Endothelial cell of umbilical vein (primary cell): Measurements from ENCODE around the gene ZNF181. TPM values are rescaled to one million over a fixed set of nuclear protein-coding genes. Genes with fewer than 3 reads are reported as not detected.

Experiments used
- BruUV-seq: library from RNA; stranded (reverse); fragments of 400-500 nt; replicated peaks from 2 replicates; lab custom pipeline; 2021; lab: Mats Ljungman, UMichigan
- CTCF ChIA-PET: fragments of 300-600, 350-600 bp; sonication (Branson Sonifier 250); formaldehyde crosslinking; loops from one replicate; lab custom pipeline; 2021; ENCODE audit warnings: antibody characterized with exemption, inconsistent platforms; lab: Charles Lee
- POLR2A ChIA-PET: fragments of 300-600, 350-600 bp; sonication (Branson Sonifier 250); formaldehyde crosslinking; loops from one replicate; lab custom pipeline; 2021; ENCODE audit warnings: antibody characterized with exemption, inconsistent platforms; lab: Charles Lee
- DNase-seq: peaks from one replicate; pipeline ENCODE4 v3.0.0-alpha.2; 2011; ENCODE audit warnings: low read depth, low spot score
- FAIRE-seq: peaks from 2 replicates; lab custom pipeline; 2011; peaks lifted over from hg19 to GRCh38; lab: Jason Lieb, UNC
- H2AFZ ChIP-seq: 2 replicates; pipeline ENCODE4 v1.6.0; 2012; ENCODE audit warnings: low read depth, low read length, control low read depth, inconsistent platforms
- H3K27ac ChIP-seq: 2 replicates; pipeline ENCODE4 v1.5.1; 2011; ENCODE audit warnings: low read depth, mild to moderate bottlenecking, control low read depth, low read length, moderate library complexity; ENCODE audit not compliant: insufficient read depth
- H3K27me3 ChIP-seq, 2 experiments: 2 replicates each; pipeline versions ENCODE4 v1.6.0 to v1.6.1; 2011; ENCODE audit warnings: low read length in 2 of 2, mixed read lengths in 1 of 2; ENCODE audit not compliant: control insufficient read depth in 2 of 2, insufficient read depth in 2 of 2
- H3K36me3 ChIP-seq, 2 experiments: 2 replicates in 1 of 2; 3 replicates in 1 of 2; pipeline ENCODE4 v1.5.1; 2011; ENCODE audit warnings: low read length in 2 of 2, mild to moderate bottlenecking in 1 of 2, moderate library complexity in 1 of 2; ENCODE audit not compliant: control insufficient read depth in 2 of 2, insufficient read depth in 2 of 2; ENCODE audit errors: extremely low read depth in 1 of 2
- H3K4me1 ChIP-seq: 3 replicates; pipeline ENCODE4 v1.5.1; 2011; ENCODE audit warnings: mild to moderate bottlenecking, low read length; ENCODE audit not compliant: control insufficient read depth, insufficient read depth; ENCODE audit errors: extremely low read depth
- H3K4me2 ChIP-seq: 2 replicates; pipeline ENCODE4 v1.6.1; 2011; ENCODE audit warnings: low read length, control low read depth, mixed read lengths; ENCODE audit not compliant: insufficient read depth
- H3K4me3 ChIP-seq, 3 experiments: fragments of 200-600 bp in 1 of 3; sonication (generic), shearing (Covaris generic) in 1 of 3; replicated peaks in 1 of 3; 2 replicates each; pipeline ENCODE4 v1.5.1; 2011 to 2016; ENCODE audit warnings: control low read depth in 3 of 3, low read length in 3 of 3, mild to moderate bottlenecking in 2 of 3, inconsistent platforms in 1 of 3, low read depth in 1 of 3, moderate library complexity in 1 of 3; ENCODE audit not compliant: insufficient read depth in 1 of 3
- H3K79me2 ChIP-seq: 2 replicates; pipeline ENCODE4 v1.6.0; 2012; ENCODE audit warnings: low read length, inconsistent platforms; ENCODE audit not compliant: control insufficient read depth, insufficient read depth
- H3K9ac ChIP-seq: replicated peaks from 2 replicates; pipeline ENCODE3; 2011; ENCODE audit warnings: low read length, control low read depth; ENCODE audit not compliant: insufficient read depth; ENCODE audit errors: extremely low read depth
- H3K9me1 ChIP-seq: replicated peaks from 3 replicates; pipeline ENCODE4 v1.6.0; 2011; ENCODE audit warnings: mild to moderate bottlenecking, low read length; ENCODE audit not compliant: control insufficient read depth, insufficient read depth; ENCODE audit errors: extremely low read depth
- H3K9me3 ChIP-seq: replicated peaks from 2 replicates; pipeline ENCODE4 v1.5.1; 2012; ENCODE audit warnings: low read length, inconsistent platforms; ENCODE audit not compliant: control insufficient read depth, insufficient read depth
- H4K20me1 ChIP-seq: replicated peaks from 2 replicates; pipeline ENCODE3; 2011; ENCODE audit warnings: mild to moderate bottlenecking, low read length; ENCODE audit not compliant: control insufficient read depth, insufficient read depth; ENCODE audit errors: extremely low read depth
- CTCF ChIP-seq, 2 donors: IDR thresholded peaks; 1 replicate in 1 of 2; 2 replicates in 1 of 2; pipeline ENCODE4 v1.5.1; 2011; ENCODE audit warnings: low read length in 2 of 2, mild to moderate bottlenecking in 2 of 2, moderate library complexity in 2 of 2, control low read depth in 1 of 2, inconsistent platforms in 1 of 2, low read depth in 1 of 2; ENCODE audit not compliant: insufficient read depth in 1 of 2; ENCODE audit errors: extremely low read depth in 1 of 2
- EZH2 ChIP-seq: IDR thresholded peaks from 2 replicates; pipeline ENCODE4 v1.6.1; 2012; ENCODE audit warnings: borderline replicate concordance, low read depth, mild to moderate bottlenecking, moderate library complexity, low read length, inconsistent platforms; ENCODE audit not compliant: severe bottlenecking
- FOS ChIP-seq: IDR thresholded peaks from 2 replicates; pipeline ENCODE4 v1.6.1; 2011; ENCODE audit warnings: mild to moderate bottlenecking, low read length, moderate library complexity, borderline replicate concordance; ENCODE audit not compliant: insufficient read depth
- GATA2 ChIP-seq: IDR thresholded peaks from 2 replicates; pipeline ENCODE4 v1.7.0; 2011; ENCODE audit warnings: low read depth, mild to moderate bottlenecking, moderate library complexity, mixed read lengths, low read length; ENCODE audit not compliant: insufficient read length, insufficient read depth
- JUN ChIP-seq: IDR thresholded peaks from 2 replicates; pipeline ENCODE4 v1.6.1; 2011; ENCODE audit warnings: borderline replicate concordance, low read depth; ENCODE audit not compliant: insufficient read length, insufficient read depth
- MAX ChIP-seq: IDR thresholded peaks from 2 replicates; pipeline ENCODE4 v1.6.1; 2011; ENCODE audit not compliant: insufficient read depth, insufficient read length
- MYC ChIP-seq: IDR thresholded peaks from one replicate; pipeline ENCODE4 v1.6.1; 2011; ENCODE audit warnings: mild to moderate bottlenecking, low read depth, low read length
- POLR2A ChIP-seq: IDR thresholded peaks from 2 replicates; pipeline ENCODE4 v1.6.1; 2012; ENCODE audit warnings: low read depth, mild to moderate bottlenecking, control low read depth, low read length
- POLR2AphosphoS5 ChIP-seq: IDR thresholded peaks from 2 replicates; pipeline ENCODE4 v1.6.1; 2012; ENCODE audit warnings: low read depth, mild to moderate bottlenecking, control low read depth, low read length, moderate library complexity; ENCODE audit not compliant: insufficient read depth
- dilution Hi-C: fragments of 300-500 bp; cut with MboI; formaldehyde crosslinking; loops from one replicate; pipeline ENCODE4 v1.15.0; 2019; ENCODE audit warnings: low sequenced_read_pairs; ENCODE audit not compliant: extremely low pct_ligation_motif_present
- intact Hi-C: fragments of 100-400 bp; cut with micrococcal nuclease; formaldehyde crosslinking; loops from one replicate; pipeline ENCODE4 v1.10.0; 2022
- polyA plus RNA-seq, 4 experiments: library from polyadenylated mRNA; depleted of rRNA in 3 of 4; stranded (reverse) in 3 of 4; unstranded in 1 of 4; fragments of >200 nt; gene quantifications; 2 replicates each; pipeline versions ENCODE4 v1.2.1 to v1.2.3, GENCODE V29; 2011 to 2012; ENCODE audit warnings: missing spikeins in 1 of 4
- total RNA-seq: library from RNA; stranded (reverse); gene quantifications from 2 replicates; pipeline ENCODE4 v1.2.3, GENCODE V29; 2021

Gene ZNF181
- total and polyA plus RNA-seq, 2 donors (not counting 3 experiments of a cell fraction or from before 2014, with no cell fraction given): 4.7 to 5.0 TPM

GRCh38 chr19:34766386-34766785 lies 32.3 kb downstream of the ZNF181 start:
- dilution Hi-C loops: no loop called here
- Histone ChIP-seq H3K4me3 (no peak overlapping the region), H3K9me3 (no peaks in the 10 kb centered on the region), H2AFZ (no peak overlapping the region), H4K20me1 (no peaks in the 10 kb centered on the region), H3K36me3 (peaks cover 6 to 26% of the 10 kb centered on the region in 2 experiments), H3K4me2 (no peak overlapping the region), H3K9me1 (no peaks in the 10 kb centered on the region), H3K9ac (no peak overlapping the region), H3K27me3 (no peaks in the 10 kb centered on the region), H3K79me2 (no peaks in the 10 kb centered on the region), H3K4me1 (no peaks in the 10 kb centered on the region), H3K27ac (no peak overlapping the region)
- FAIRE-seq (no peak), DNase-seq (no peak)
- intact Hi-C loops: no loop called here
- TF ChIP-seq EZH2: no peak
- ChIA-PET POLR2A (no interaction called here), CTCF (no interaction called here)
- BruUV-seq: no TSS peak

- H3K27ac ChIP-seq: no peak overlapping the region
- intact Hi-C loops: no loop called here
- H3K9me1 ChIP-seq: no peaks in the 10 kb centered on the region
- CTCF ChIA-PET: no interaction called here
- TF ChIP-seq POLR2AphosphoS5: no peak
- TF ChIP-seq MAX: no peak
- no peak for TF ChIP-seq CTCF (IDR thresholded peaks at IDR 0.05; ENCODE audit: extremely low read depth in 1 of 2, insufficient read depth in 1 of 2, low read depth in 1 of 2, low read length in 2 of 2)
- TF ChIP-seq POLR2A: no peak
- no peak for TF ChIP-seq FOS
- TF ChIP-seq GATA2: no peak
- no peak for TF ChIP-seq EZH2
- TF ChIP-seq MYC: no peak
- no peak for TF ChIP-seq JUN
- DNase-seq: no peak
- H4K20me1 ChIP-seq: no peaks in the 10 kb centered on the region
- dilution Hi-C loops: no loop called here
- no peak overlapping the region for H2AFZ ChIP-seq
- no peak overlapping the region for H3K4me3 ChIP-seq
- peaks cover 6 to 26% of the 10 kb centered on the region in 2 experiments for H3K36me3 ChIP-seq
- peaks cover 7% of the 10 kb centered on the region for H3K4me1 ChIP-seq
- no peak for FAIRE-seq
- no peak overlapping the region for H3K4me2 ChIP-seq
- peaks cover 2% of the 10 kb centered on the region for H3K79me2 ChIP-seq
- no peaks in the 10 kb centered on the region for H3K27me3 ChIP-seq
- BruUV-seq: no TSS peak
- H3K9ac ChIP-seq: no peak overlapping the region
- H3K9me3 ChIP-seq: no peaks in the 10 kb centered on the region
- POLR2A ChIA-PET: no interaction called here
Measured at GRCh38 chr19:34767951-34768350, 33.9 kb downstream of the ZNF181 start.
